ENCODE measurements around the gene FLNC. TPM values are rescaled to one million over a fixed set of nuclear protein-coding genes. Genes with fewer than 3 reads are reported as not detected.

Gene FLNC
- total RNA-seq, 1 donor from 2014 or later, result 7.7 TPM

- TF ChIP-seq CTCF (IDR thresholded peaks at IDR 0.05; ENCODE audit: unreplicated experiment), result no peak
These were observed 29.3 kb downstream of the FLNC start for GRCh38 chr7:128859232-128860157.

GRCh38 chr7:128860158-128861073 is 30.2 kb downstream of the FLNC start:
- Mint-ChIP-seq H3K27ac (ENCODE audit: unreplicated experiment) (no peak overlapping the region), H3K4me3 (ENCODE audit: unreplicated experiment) (peak overlapping the region; percentile 4), H3K4me1 (ENCODE audit: unreplicated experiment) (peaks cover 8% of the 10 kb centered on the region), H3K9me3 (ENCODE audit: unreplicated experiment) (no peaks in the 10 kb centered on the region), H3K27me3 (ENCODE audit: unreplicated experiment) (peaks cover 17% of the 10 kb centered on the region), H3K36me3 (ENCODE audit: low read depth, unreplicated experiment) (peaks cover 10% of the 10 kb centered on the region)
- DNase-seq (ENCODE audit: low spot score), result no peak
- TF ChIP-seq CTCF (IDR thresholded peaks at IDR 0.05; ENCODE audit: unreplicated experiment), result no peak

More at GRCh38 chr7:128859232-128860157, 29.3 kb downstream of the FLNC start:
- Mint-ChIP-seq H3K27me3 (ENCODE audit: unreplicated experiment) (peaks cover 15% of the 10 kb centered on the region), H3K36me3 (ENCODE audit: low read depth, unreplicated experiment) (peaks cover 4% of the 10 kb centered on the region), H3K4me3 (ENCODE audit: unreplicated experiment) (no peak overlapping the region), H3K27ac (ENCODE audit: unreplicated experiment) (no peak overlapping the region), H3K9me3 (ENCODE audit: unreplicated experiment) (no peaks in the 10 kb centered on the region), H3K4me1 (ENCODE audit: unreplicated experiment) (peaks cover 8% of the 10 kb centered on the region)
- no peak for DNase-seq (ENCODE audit: low spot score)

GRCh38 chr7:128861957-128862570 is 31.9 kb downstream of the FLNC start:
- Mint-ChIP-seq H3K4me3 (ENCODE audit: unreplicated experiment) (peak overlapping the region; percentile 99), H3K9me3 (ENCODE audit: unreplicated experiment) (no peaks in the 10 kb centered on the region), H3K27me3 (ENCODE audit: unreplicated experiment) (peaks cover 19% of the 10 kb centered on the region), H3K27ac (ENCODE audit: unreplicated experiment) (peak overlapping the region; percentile 87), H3K36me3 (ENCODE audit: low read depth, unreplicated experiment) (peaks cover 17% of the 10 kb centered on the region), H3K4me1 (ENCODE audit: unreplicated experiment) (peaks cover 8% of the 10 kb centered on the region)
- no peak for DNase-seq (ENCODE audit: low spot score)
- no peak for TF ChIP-seq CTCF (IDR thresholded peaks at IDR 0.05; ENCODE audit: unreplicated experiment)

GRCh38 chr7:128862571-128863432 is 32.6 kb downstream of the FLNC start, which contains the start of gene ATP6V1F:
Gene ATP6V1F (plus strand): TSS chr7:128862856. CDS start chr7:128862905, 49 bp downstream.
- Mint-ChIP-seq H3K27me3 (ENCODE audit: unreplicated experiment) (peaks cover 21% of the 10 kb centered on the region), H3K36me3 (ENCODE audit: low read depth, unreplicated experiment) (peaks cover 18% of the 10 kb centered on the region), H3K9me3 (ENCODE audit: unreplicated experiment) (no peaks in the 10 kb centered on the region), H3K4me1 (ENCODE audit: unreplicated experiment) (peaks cover 9% of the 10 kb centered on the region), H3K27ac (ENCODE audit: unreplicated experiment) (peak within 1 kb of the TSS; percentile 87), H3K4me3 (ENCODE audit: unreplicated experiment) (peak within 1 kb of the TSS; percentile 99)
- TF ChIP-seq CTCF (IDR thresholded peaks at IDR 0.05; ENCODE audit: unreplicated experiment), result no peak
- DNase-seq (ENCODE audit: low spot score), result peak; percentile 100
